ENCODE results near the gene ITGA1. TPM values are rescaled to one million over a fixed set of nuclear protein-coding genes. Genes with fewer than 3 reads are reported as not detected.

ITGA1 gene
- total and polyA plus RNA-seq, 11 donors: 5.5 to 52.0 (median 23.3) TPM

DNA sequence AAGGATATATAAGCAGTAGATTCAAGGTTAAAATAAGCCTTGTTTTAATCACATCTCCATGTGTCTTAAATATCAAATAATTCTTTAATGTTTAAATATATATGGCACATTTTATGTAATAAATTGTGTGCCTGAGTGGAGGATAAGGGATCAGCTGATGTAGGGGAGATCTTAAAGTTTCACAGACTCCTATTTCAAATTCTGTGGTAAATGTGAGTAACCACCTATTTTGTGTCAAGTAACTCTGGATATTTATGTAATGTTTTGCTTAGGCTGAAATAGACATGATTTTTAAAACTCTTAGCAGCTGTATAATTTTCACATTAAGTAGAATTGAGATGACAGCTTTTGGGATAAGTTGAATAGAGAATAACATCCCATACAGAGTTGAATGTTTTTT, 160.1 kb downstream of the ITGA1 start:
- ATAC-seq (no peak), DNase-seq (no peak)
- Histone ChIP-seq H3K4me1 (peaks cover 0 to 29% (median 6%) of the 10 kb centered on the region in 12 donors), H3K27me3 (no peaks in the 10 kb centered on the region), H3K4me3 (no peak overlapping the region), H3K36me3 (peaks cover 0 to 73% (median 7%) of the 10 kb centered on the region in 9 donors), H3K9me3 (no peaks in the 10 kb centered on the region), H3K27ac (peak overlapping the region in 1 of 12 donors; percentile 60)
- TF ChIP-seq POLR2A (IDR thresholded peaks at IDR 0.05): no peak
- TF ChIP-seq, protein P1, sequence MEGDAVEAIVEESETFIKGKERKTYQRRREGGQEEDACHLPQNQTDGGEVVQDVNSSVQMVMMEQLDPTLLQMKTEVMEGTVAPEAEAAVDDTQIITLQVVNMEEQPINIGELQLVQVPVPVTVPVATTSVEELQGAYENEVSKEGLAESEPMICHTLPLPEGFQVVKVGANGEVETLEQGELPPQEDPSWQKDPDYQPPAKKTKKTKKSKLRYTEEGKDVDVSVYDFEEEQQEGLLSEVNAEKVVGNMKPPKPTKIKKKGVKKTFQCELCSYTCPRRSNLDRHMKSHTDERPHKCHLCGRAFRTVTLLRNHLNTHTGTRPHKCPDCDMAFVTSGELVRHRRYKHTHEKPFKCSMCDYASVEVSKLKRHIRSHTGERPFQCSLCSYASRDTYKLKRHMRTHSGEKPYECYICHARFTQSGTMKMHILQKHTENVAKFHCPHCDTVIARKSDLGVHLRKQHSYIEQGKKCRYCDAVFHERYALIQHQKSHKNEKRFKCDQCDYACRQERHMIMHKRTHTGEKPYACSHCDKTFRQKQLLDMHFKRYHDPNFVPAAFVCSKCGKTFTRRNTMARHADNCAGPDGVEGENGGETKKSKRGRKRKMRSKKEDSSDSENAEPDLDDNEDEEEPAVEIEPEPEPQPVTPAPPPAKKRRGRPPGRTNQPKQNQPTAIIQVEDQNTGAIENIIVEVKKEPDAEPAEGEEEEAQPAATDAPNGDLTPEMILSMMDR (IDR thresholded peaks at IDR 0.05): no peak
- intact Hi-C loops (cut with DNase I): loop anchor here in 8 of 10 donors (1.0 to 5.0 kb wide), 3 partner anchors 148 to 1274 kb away; no protein-coding TSS in a partner anchor

DNA sequence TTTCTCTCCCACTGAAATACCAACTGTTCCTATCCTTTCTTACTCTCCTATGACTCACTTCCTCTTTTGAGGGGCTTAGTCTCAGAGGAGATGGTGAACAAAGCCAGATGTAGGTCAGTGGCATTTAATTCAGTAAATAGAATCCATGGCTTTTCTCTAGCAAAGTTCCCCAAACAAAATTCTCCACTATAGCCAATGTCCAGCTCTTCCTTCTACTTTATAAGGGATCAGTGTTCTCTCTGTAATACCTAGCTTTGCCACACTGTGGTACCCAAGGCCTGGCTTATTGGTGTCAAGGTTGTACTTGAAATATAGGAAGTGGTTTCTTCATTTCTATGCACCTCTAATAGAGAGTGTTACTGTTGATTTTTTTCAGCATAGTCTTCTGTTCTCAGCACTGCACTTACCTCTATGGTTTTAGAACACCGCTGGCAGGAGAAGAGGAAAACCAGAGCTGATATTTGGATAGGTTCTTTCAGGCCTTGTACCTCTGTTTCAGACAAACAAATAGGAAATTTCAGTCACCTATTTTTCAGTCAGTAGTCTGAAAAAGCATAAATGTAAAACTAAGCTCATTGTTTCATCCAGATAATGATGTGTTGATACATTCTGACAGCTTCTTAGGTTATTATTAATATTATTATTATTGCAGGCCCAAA, 160.8 kb downstream of the ITGA1 start:
- DNase-seq (peak in 4 of 5 donors; percentile 27 to 47 (median 36)), ATAC-seq (peak; percentile 67 to 96 (median 90))
- peak overlapping the region in 3 of 12 donors; percentile 19 to 60 (median 38) for H3K27ac ChIP-seq
- peaks cover 0 to 80% (median 14%) of the 10 kb centered on the region in 9 donors for H3K36me3 ChIP-seq
- no peaks in the 10 kb centered on the region for H3K9me3 ChIP-seq
- intact Hi-C loops (cut with DNase I): loop anchor here in 8 of 10 donors (1.0 to 5.0 kb wide), 3 partner anchors 148 to 1274 kb away; no protein-coding TSS in a partner anchor
- 29 to 51% (median 47%) methylated on average over 1 of the region's 1 CpG for WGBS, 4 donors
- no peak overlapping the region for H3K4me3 ChIP-seq
- H3K27me3 ChIP-seq: no peaks in the 10 kb centered on the region
- H3K4me1 ChIP-seq: peaks cover 0 to 29% (median 6%) of the 10 kb centered on the region in 12 donors
- TF ChIP-seq POLR2A (IDR thresholded peaks at IDR 0.05): no peak
- TF ChIP-seq, protein P1 (IDR thresholded peaks at IDR 0.05): peak; percentile 59 to 79 (median 76)

- DNase-seq: no peak
- intact Hi-C loops (cut with DNase I): loop anchor here in 3 of 10 donors (1.0 to 5.0 kb wide), 4 partner anchors 42 to 148 kb away; no protein-coding TSS in a partner anchor
- H3K9me3 ChIP-seq: no peaks in the 10 kb centered on the region
- peaks cover 0 to 17% (median 3%) of the 10 kb centered on the region in 12 donors for H3K4me1 ChIP-seq
- H3K27ac ChIP-seq: peak overlapping the region in 1 of 12 donors; percentile 60
- TF ChIP-seq POLR2A (IDR thresholded peaks at IDR 0.05): no peak
- TF ChIP-seq, protein P1 (IDR thresholded peaks at IDR 0.05): no peak
- H3K36me3 ChIP-seq: peaks cover 0 to 95% (median 18%) of the 10 kb centered on the region in 9 donors
- no peak overlapping the region for H3K4me3 ChIP-seq
- 79 to 83% (median 82%) methylated on average over 3 of the region's 3 CpGs for WGBS, 4 donors
- no peaks in the 10 kb centered on the region for H3K27me3 ChIP-seq
- ATAC-seq: no peak
Measured at GRCh38 chr5:52950686-52951085, 163.0 kb downstream of the ITGA1 start.

DNA sequence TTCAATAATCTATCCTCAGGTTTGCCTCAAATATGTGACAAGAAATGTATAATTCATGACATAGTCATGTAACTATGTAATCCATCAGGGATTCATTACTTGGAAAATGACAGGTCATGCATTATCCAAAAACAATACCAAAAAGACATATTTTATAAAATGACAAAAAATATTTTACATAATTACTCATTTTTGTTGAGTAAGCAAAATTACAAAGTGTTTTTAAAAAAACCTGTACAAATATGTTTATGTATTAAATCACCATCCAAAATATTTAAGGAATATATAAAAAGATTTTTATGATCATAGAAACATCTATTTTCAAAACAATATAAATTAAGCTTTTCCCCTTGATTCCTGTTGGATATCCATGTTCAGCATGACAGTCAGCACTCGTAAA, 164.8 kb downstream of the ITGA1 start:
- H3K4me1 ChIP-seq: peaks cover 0 to 16% (median 0%) of the 10 kb centered on the region in 12 donors
- H3K4me3 ChIP-seq: no peak overlapping the region
- ATAC-seq (no peak), DNase-seq (no peak)
- no peak overlapping the region for H3K27ac ChIP-seq
- 97 to 100% (median 98%) methylated on average over 1 of the region's 1 CpG for WGBS, 4 donors
- TF ChIP-seq POLR2A (IDR thresholded peaks at IDR 0.05): no peak
- TF ChIP-seq, protein P1 (IDR thresholded peaks at IDR 0.05): no peak
- no peaks in the 10 kb centered on the region for H3K9me3 ChIP-seq
- intact Hi-C loops (cut with DNase I): loop anchor here in 1 of 10 donors (5.0 kb wide), 1 partner anchor 40 kb away; no protein-coding TSS in a partner anchor
- H3K27me3 ChIP-seq: no peaks in the 10 kb centered on the region
- peaks cover 0 to 94% (median 18%) of the 10 kb centered on the region in 9 donors for H3K36me3 ChIP-seq
